Tibial nerve (tissue), 4 donors: ENCODE data around the gene L3MBTL4.

Source experiments
- CTCF ChIP-seq, 5 experiments: fragments of 200-600 bp in 3 of 5; fragments of 450-650 bp in 2 of 5; sonication (generic) in 3 of 5; IDR thresholded peaks; one replicate each; pipeline ENCODE4 v1.5.1; 2016 to 2019; ENCODE audit warnings: antibody characterized with exemption in 5 of 5, mild to moderate bottlenecking in 3 of 5, moderate library complexity in 2 of 5
- EP300 ChIP-seq, 2 donors: sonication (generic); formaldehyde crosslinking; IDR thresholded peaks; one replicate each; pipeline ENCODE4 v1.6.1; 2017; ENCODE audit warnings: antibody characterized with exemption in 2 of 2, mild to moderate bottlenecking in 1 of 2
- POLR2A ChIP-seq, 2 donors: fragments of 450-650 bp; IDR thresholded peaks; one replicate each; pipeline ENCODE4 v1.6.1; 2017; ENCODE audit warnings: antibody characterized with exemption in 2 of 2, mild to moderate bottlenecking in 2 of 2, moderate library complexity in 2 of 2

DNA sequence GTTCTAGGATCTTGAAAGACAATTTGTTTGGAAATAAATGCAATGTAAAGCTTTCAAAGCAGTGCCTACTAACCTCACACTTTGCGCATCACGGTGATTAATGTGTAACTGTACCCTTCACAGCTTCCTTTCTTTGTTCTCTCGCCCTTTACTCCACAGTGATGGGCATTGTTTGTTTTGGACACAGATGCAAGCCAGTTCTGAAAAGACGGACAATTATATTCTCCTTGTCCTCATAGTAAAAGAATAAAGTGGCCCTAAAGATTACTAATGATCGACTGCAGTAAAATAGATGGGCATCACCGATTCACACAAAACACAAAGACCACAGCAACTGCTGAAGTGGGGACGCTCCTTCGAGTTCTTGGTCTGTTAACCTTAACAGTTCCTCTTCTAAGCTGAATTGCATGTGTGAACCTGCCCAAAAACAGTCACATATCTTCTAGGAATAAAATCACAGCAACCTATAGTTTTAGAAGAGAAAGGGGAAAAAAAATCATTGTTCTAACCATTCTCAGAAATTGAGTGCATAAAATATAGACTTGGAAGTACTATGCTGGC, 7.7 kb downstream of the L3MBTL4 start:
- TF ChIP-seq POLR2A (IDR thresholded peaks at IDR 0.05): no peak
- no peak for TF ChIP-seq CTCF (IDR thresholded peaks at IDR 0.05)
- no peak for TF ChIP-seq EP300 (IDR thresholded peaks at IDR 0.05)
